ENCODE data around the gene TSPAN2. TPM values are rescaled to one million over a fixed set of nuclear protein-coding genes. Genes with fewer than 3 reads are reported as not detected.

The TSPAN2 gene
- total RNA-seq, 1 donor from 2014 or later = 5.3 TPM

GRCh38 chr1:115012434-115012833 lies 76.9 kb downstream of the TSPAN2 start:
- H3K27me3 ChIP-seq (ENCODE audit: low read depth) = no peaks in the 10 kb centered on the region
- no peak for TF ChIP-seq CTCF (IDR thresholded peaks at IDR 0.05; ENCODE audit: borderline replicate concordance)
- no peak overlapping the region for H3K27ac ChIP-seq (replicated peaks)
- intact Hi-C loops (cut with micrococcal nuclease) = no loop called here
- H3K4me3 ChIP-seq = no peak overlapping the region
- no peaks in the 10 kb centered on the region for H3K36me3 ChIP-seq
- no peaks in the 10 kb centered on the region for H3K4me1 ChIP-seq
- DNase-seq = no peak
- no peaks in the 10 kb centered on the region for H3K9me3 ChIP-seq (replicated peaks)

- H3K27me3 ChIP-seq (ENCODE audit: low read depth) = no peaks in the 10 kb centered on the region
- no peaks in the 10 kb centered on the region for H3K9me3 ChIP-seq (replicated peaks)
- TF ChIP-seq CTCF (IDR thresholded peaks at IDR 0.05; ENCODE audit: borderline replicate concordance) = no peak
- no peaks in the 10 kb centered on the region for H3K4me1 ChIP-seq
- no peak overlapping the region for H3K4me3 ChIP-seq
- DNase-seq = no peak
- intact Hi-C loops (cut with micrococcal nuclease) = no loop called here
- no peaks in the 10 kb centered on the region for H3K36me3 ChIP-seq
- no peak overlapping the region for H3K27ac ChIP-seq (replicated peaks)
Measured at GRCh38 chr1:115012006-115012405, 77.3 kb downstream of the TSPAN2 start.

GRCh38 chr1:115006191-115006590 lies 83.1 kb downstream of the TSPAN2 start:
- no peaks in the 10 kb centered on the region for H3K4me1 ChIP-seq
- no peak for TF ChIP-seq CTCF (IDR thresholded peaks at IDR 0.05; ENCODE audit: borderline replicate concordance)
- H3K36me3 ChIP-seq = no peaks in the 10 kb centered on the region
- no peaks in the 10 kb centered on the region for H3K9me3 ChIP-seq (replicated peaks)
- intact Hi-C loops (cut with micrococcal nuclease) = no loop called here
- no peak overlapping the region for H3K27ac ChIP-seq (replicated peaks)
- peaks cover 23% of the 10 kb centered on the region for H3K27me3 ChIP-seq (ENCODE audit: low read depth)
- DNase-seq = no peak
- no peak overlapping the region for H3K4me3 ChIP-seq

Other genes starting within 250 kb of the TSPAN2 start
- not detected for gene SYCP1, start 234.6 kb downstream of the TSPAN2 start, total RNA-seq
- not detected for gene TSHB, start 59.7 kb downstream of the TSPAN2 start, total RNA-seq
- 5.3 TPM for gene NGF, start 248.7 kb upstream of the TSPAN2 start, total RNA-seq

Measured in left ventricle myocardium inferior (tissue), 1 donor.